Nephron (organoid): ENCODE data around the gene BMPR2.
"Not testable (repeated sequence)": the region's sequence is repeated elsewhere in the genome, so short reads cannot be mapped to it uniquely, and the experiment has no call there.

Experiments used
- H3K27ac Mint-ChIP-seq, 3 experiments: 2 replicates each; pipeline ENCODE4 v1.8.0; 2020; ENCODE audit warnings: mixed read lengths in 3 of 3, mild to moderate bottlenecking in 2 of 3, moderate library complexity in 1 of 3
- H3K27me3 Mint-ChIP-seq: 2 replicates; pipeline ENCODE4 v1.8.0; 2021; ENCODE audit warnings: low read depth, mild to moderate bottlenecking, moderate library complexity, mixed read lengths
- H3K36me3 Mint-ChIP-seq: 2 replicates; pipeline ENCODE4 v1.8.0; 2020; ENCODE audit warnings: low read depth, mixed read lengths
- H3K4me1 Mint-ChIP-seq: 2 replicates; pipeline ENCODE4 v1.8.0; 2020; ENCODE audit warnings: mixed read lengths
- H3K4me3 Mint-ChIP-seq, 3 experiments: 2 replicates each; pipeline ENCODE4 v1.8.0; 2020; ENCODE audit warnings: mild to moderate bottlenecking in 3 of 3, mixed read lengths in 3 of 3, moderate library complexity in 2 of 3
- H3K9me3 Mint-ChIP-seq: 2 replicates; pipeline ENCODE4 v1.8.0; 2020; ENCODE audit warnings: mixed read lengths
- TF ChIP-seq, protein P1 (sequence below), 3 experiments: fragments of 200-600 bp; sonication (generic); IDR thresholded peaks; one replicate each; pipeline ENCODE4 v1.5.0; 2021; ENCODE audit warnings: antibody characterized with exemption in 3 of 3; ENCODE audit not compliant: unreplicated experiment in 3 of 3

BMPR2 gene

DNA sequence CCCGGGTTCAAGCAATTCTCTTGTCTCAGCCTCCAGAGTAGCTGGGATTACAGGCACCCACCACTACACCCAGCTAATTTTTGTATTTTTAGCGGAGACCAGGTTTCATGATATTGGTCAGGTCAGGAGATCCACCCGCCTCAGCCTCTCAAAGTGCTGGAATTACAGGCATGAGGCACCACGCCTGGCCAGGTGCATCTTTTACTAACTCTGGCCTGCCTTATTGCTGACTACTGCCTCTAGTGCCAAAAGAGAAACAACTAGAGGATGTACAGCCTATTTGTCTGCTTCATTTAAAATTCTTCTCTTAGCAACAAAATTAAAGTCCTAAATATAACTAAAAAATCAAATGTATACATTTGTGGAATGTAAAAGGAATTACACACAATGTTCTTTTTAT is 115.4 kb downstream of the BMPR2 start:
- Mint-ChIP-seq H3K36me3 (peaks cover 23% of the 10 kb centered on the region), H3K27ac (no peak overlapping the region), H3K27me3 (peaks cover 3% of the 10 kb centered on the region), H3K9me3 (no peaks in the 10 kb centered on the region), H3K4me3 (no peak overlapping the region), H3K4me1 (peaks cover 12% of the 10 kb centered on the region)
- TF ChIP-seq, protein P1, sequence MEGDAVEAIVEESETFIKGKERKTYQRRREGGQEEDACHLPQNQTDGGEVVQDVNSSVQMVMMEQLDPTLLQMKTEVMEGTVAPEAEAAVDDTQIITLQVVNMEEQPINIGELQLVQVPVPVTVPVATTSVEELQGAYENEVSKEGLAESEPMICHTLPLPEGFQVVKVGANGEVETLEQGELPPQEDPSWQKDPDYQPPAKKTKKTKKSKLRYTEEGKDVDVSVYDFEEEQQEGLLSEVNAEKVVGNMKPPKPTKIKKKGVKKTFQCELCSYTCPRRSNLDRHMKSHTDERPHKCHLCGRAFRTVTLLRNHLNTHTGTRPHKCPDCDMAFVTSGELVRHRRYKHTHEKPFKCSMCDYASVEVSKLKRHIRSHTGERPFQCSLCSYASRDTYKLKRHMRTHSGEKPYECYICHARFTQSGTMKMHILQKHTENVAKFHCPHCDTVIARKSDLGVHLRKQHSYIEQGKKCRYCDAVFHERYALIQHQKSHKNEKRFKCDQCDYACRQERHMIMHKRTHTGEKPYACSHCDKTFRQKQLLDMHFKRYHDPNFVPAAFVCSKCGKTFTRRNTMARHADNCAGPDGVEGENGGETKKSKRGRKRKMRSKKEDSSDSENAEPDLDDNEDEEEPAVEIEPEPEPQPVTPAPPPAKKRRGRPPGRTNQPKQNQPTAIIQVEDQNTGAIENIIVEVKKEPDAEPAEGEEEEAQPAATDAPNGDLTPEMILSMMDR (IDR thresholded peaks at IDR 0.05; ENCODE audit: unreplicated experiment in 3 of 3): no peak

DNA sequence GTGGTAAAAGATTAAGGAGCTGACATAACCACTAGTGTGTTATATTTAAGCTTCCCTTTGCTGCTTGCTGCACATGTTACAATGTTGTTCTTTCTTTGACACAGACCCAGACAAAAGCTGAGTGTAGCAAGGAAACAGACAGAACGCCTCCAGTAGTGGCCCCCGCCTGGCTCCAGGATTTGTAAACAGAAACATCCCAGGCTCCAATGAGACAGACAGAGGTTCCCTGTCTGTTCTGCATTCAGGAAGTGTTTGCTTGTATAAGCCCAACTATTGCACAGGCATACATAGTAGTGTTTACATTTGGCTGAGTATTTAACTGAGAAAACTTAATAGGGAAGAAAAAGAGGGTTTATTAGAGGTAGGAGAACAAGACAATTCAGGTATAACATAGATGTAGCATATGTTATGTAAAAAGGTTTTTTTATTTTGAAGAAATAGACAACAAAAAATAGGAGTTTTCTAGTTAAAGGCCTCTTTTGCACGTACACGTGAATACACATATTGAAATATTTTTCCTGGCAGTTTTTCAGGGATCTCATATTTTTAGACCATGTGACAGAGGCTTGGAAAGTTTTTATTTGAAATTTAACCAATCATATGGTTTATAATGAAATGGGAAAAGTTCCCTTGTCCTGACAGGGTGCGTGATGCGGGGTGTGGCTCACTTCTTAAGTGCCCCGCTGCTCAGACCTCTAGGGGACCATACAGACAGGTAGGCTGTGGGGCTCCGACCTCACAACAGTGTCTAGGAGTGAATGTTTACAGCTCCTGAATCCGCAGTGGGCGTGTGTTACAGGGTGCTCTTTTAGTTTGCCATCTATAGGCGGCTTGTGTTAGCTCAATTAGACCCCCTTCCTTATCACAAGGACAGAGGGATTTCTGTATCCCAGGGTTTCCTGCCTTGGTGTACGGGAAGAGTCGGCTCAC is 118.4 kb downstream of the BMPR2 start:
- TF ChIP-seq, protein P1 (IDR thresholded peaks at IDR 0.05; ENCODE audit: unreplicated experiment in 3 of 3): no peak
- H3K4me1 Mint-ChIP-seq: peaks cover 12% of the 10 kb centered on the region

DNA sequence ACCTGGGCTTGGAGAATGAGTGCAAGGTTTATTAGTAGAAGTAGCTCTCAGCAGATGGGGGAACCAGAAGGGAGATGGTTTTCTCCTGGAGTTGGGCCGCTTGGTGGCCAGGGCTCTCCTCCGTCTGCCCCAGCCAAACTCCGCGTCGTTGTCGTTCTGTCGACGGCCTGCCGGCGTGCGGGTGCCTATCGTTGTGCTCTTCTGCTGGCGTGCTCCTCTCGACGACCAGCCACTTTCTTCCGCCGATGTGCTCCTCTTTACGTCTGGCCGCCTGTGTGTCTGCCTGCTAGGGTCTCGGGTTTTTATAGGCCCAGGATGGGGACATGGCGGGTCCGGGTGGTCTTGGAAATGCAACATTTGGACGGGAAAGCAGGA is 119.1 kb downstream of the BMPR2 start:
- H3K27ac Mint-ChIP-seq: no peak overlapping the region
- no peaks in the 10 kb centered on the region for H3K9me3 Mint-ChIP-seq
- peaks cover 3% of the 10 kb centered on the region for H3K27me3 Mint-ChIP-seq
- H3K36me3 Mint-ChIP-seq: peaks cover 29% of the 10 kb centered on the region
- H3K4me3 Mint-ChIP-seq: no peak overlapping the region
- H3K4me1 Mint-ChIP-seq: peaks cover 12% of the 10 kb centered on the region
- TF ChIP-seq, protein P1 (IDR thresholded peaks at IDR 0.05; ENCODE audit: unreplicated experiment in 3 of 3): no peak

More for the DNA sequence above, 118.4 kb downstream of the BMPR2 start:
- Mint-ChIP-seq H3K4me3 (peak overlapping the region in 2 of 3 experiments; percentile 5 to 11), H3K27ac (peak overlapping the region; percentile 74 to 85 (median 82)), H3K27me3 (peaks cover 3% of the 10 kb centered on the region), H3K9me3 (no peaks in the 10 kb centered on the region), H3K36me3 (peaks cover 33% of the 10 kb centered on the region)

DNA sequence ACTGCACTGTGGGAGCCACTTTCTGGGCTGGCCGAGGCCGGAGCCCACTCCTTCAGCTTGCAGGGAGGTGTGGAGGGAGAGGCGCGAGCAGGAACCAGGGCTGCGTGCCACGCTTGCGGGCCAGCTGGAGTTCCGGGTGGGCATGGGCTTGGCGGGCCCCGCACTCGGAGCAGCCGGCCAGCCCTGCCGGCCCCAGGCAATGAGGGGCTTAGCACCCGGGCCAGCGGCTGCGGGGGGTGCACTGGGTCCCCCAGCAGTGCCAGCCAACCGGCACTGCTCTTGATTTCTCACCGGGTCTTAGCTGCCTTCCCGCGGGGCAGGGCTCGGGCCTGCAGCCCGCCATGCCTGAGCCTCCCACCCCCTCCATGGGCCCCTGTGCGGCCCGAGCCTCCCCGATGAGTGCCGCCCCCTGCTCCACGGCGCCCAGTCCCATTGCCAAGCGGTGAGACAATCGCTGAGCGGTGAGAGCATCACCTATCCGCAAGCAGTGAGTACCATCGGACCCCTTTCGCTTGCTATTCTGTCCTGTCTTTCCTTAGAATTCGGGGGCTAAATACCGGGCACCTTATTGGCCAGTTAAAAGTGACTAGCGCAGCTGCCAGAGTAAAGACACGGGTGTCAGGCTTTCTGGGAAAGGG is 120.8 kb downstream of the BMPR2 start:
- H3K4me1 Mint-ChIP-seq: peaks cover 12% of the 10 kb centered on the region
- H3K27ac Mint-ChIP-seq, H3K27me3 Mint-ChIP-seq, H3K9me3 Mint-ChIP-seq: not testable (repeated sequence)
- peaks cover 35% of the 10 kb centered on the region for H3K36me3 Mint-ChIP-seq
- H3K4me3 Mint-ChIP-seq: peak overlapping the region in 2 of 3 experiments; percentile 17 to 28

DNA sequence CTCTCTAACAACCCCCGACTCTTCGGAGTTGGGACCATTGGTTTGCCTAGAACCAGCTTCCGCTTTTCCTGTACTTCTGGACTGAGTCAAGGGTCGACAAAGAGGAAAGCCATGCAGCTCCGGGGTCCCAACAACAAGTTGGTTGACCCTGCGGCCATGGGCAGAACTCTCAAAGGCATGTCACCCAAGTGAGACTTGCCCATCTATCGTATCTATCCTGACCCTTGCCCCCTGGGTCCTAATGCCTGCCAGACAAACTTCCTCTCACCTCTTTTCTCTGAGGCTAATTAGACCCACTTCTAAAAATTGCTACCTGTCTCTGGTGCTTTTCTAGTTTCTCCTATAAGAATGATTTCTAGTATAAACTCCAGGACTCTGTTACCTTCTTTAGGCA is 121.3 kb downstream of the BMPR2 start:
- H3K4me1 Mint-ChIP-seq: peaks cover 12% of the 10 kb centered on the region
- not testable (repeated sequence) for H3K9me3 Mint-ChIP-seq, H3K27ac Mint-ChIP-seq, H3K27me3 Mint-ChIP-seq
- H3K36me3 Mint-ChIP-seq: peaks cover 40% of the 10 kb centered on the region
- peak overlapping the region in 2 of 3 experiments; percentile 17 to 28 for H3K4me3 Mint-ChIP-seq

DNA sequence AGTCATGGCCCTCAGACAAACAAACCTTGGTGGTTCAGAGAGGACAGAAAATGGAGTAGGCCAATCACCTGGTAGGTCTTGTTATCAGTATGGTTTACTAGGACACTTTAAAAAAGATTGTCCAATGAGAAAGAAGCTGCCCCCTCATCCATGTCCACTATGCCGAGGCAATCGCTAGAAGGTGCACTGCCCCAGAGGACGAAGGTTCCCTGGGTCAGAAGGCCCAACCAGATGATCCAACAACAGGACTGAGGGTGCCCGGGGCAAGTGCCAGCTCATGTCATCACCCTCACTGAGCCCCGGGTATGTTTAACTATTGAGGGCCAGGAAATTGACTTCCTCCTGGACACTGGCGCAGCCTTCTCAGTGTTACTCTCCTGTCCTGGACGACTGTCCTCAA is 123.7 kb downstream of the BMPR2 start:
- not testable (repeated sequence) for H3K4me3 Mint-ChIP-seq, H3K4me1 Mint-ChIP-seq, H3K27me3 Mint-ChIP-seq, H3K9me3 Mint-ChIP-seq, H3K27ac Mint-ChIP-seq
- peaks cover 50% of the 10 kb centered on the region for H3K36me3 Mint-ChIP-seq

DNA sequence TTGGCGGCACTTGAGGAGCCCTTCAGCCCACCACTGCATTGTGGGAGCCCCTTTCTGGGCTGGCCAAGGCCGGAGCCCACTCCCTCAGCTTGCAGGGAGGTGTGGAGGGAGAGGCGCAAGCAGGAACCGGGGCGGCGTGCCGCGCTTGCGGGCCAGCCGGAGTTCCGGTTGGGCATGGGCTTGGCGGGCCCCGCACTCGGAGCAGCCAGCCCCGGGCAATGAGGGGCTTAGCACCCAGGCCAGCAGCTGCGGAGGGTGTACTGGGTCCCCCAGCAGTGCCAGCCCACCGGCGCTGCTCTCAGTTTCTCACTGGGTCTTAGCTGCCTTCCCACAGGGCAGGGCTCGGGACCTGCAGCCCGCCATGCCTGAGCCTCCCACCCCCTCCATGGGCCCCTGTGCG is 127.1 kb downstream of the BMPR2 start:
- peaks cover 43% of the 10 kb centered on the region for H3K36me3 Mint-ChIP-seq
- H3K27me3 Mint-ChIP-seq, H3K4me1 Mint-ChIP-seq, H3K27ac Mint-ChIP-seq, H3K4me3 Mint-ChIP-seq, H3K9me3 Mint-ChIP-seq: not testable (repeated sequence)

DNA sequence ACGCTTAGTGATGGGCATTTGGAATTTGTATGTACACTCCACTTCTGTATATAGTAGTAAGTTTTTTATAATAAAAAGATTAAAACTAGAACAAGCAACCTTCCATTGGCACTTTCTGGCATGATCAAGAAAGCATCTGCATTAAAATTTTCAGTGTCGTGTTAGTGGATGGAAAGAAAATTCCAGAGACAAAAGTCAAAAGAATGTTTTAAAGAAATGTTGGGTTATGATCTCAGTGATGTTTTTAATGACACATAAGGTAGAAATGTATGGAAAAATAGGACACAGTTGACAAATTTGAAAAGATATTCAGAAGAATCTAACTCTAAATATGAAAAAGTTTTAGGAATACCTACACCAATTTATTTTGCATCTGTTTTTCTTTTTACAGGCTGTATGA is 132.6 kb downstream of the BMPR2 start:
- H3K36me3 Mint-ChIP-seq: peaks cover 12% of the 10 kb centered on the region
- no peaks in the 10 kb centered on the region for H3K27me3 Mint-ChIP-seq
- H3K4me1 Mint-ChIP-seq: no peaks in the 10 kb centered on the region
- H3K4me3 Mint-ChIP-seq: no peak overlapping the region
- peak overlapping the region in 1 of 3 experiments; percentile 13 for H3K27ac Mint-ChIP-seq
- TF ChIP-seq, protein P1 (IDR thresholded peaks at IDR 0.05; ENCODE audit: unreplicated experiment in 3 of 3): no peak
- H3K9me3 Mint-ChIP-seq: no peaks in the 10 kb centered on the region
